ENCODE measurements around the gene VWA2. TPM values are rescaled to one million over a fixed set of nuclear protein-coding genes. Genes with fewer than 3 reads are reported as not detected.

The VWA2 gene
- total RNA-seq, 4 donors from 2014 or later: 0.19 TPM; not detected in 3

- TF ChIP-seq CTCF (IDR thresholded peaks at IDR 0.05; ENCODE audit: low read depth): no peak
Observed at GRCh38 chr10:114304017-114304570, 65.0 kb downstream of the VWA2 start.

GRCh38 chr10:114304571-114305421 is 65.7 kb downstream of the VWA2 start:
- no peak for TF ChIP-seq CTCF (IDR thresholded peaks at IDR 0.05; ENCODE audit: low read depth)

GRCh38 chr10:114305521-114305925 is 66.5 kb downstream of the VWA2 start:
- TF ChIP-seq CTCF (IDR thresholded peaks at IDR 0.05; ENCODE audit: low read depth): no peak

GRCh38 chr10:114306116-114306973 is 67.3 kb downstream of the VWA2 start:
- TF ChIP-seq CTCF (IDR thresholded peaks at IDR 0.05; ENCODE audit: low read depth): no peak

GRCh38 chr10:114307731-114308130 is 68.7 kb downstream of the VWA2 start:
- TF ChIP-seq CTCF (IDR thresholded peaks at IDR 0.05; ENCODE audit: low read depth): no peak

GRCh38 chr10:114308531-114309363 is 69.7 kb downstream of the VWA2 start:
- TF ChIP-seq CTCF (IDR thresholded peaks at IDR 0.05; ENCODE audit: low read depth): no peak
